Heart right ventricle (tissue), 16 donors: ENCODE results near the gene DBNL. TPM values are rescaled to one million over a fixed set of nuclear protein-coding genes. Genes with fewer than 3 reads are reported as not detected.

Experiments used
- ATAC-seq, 8 donors: fragments of 200-7000 bp; cut with Tn5 transposase; one replicate each; pipeline ENCODE4 v1.9.1; 2020; ENCODE audit warnings: mild to moderate bottlenecking in 8 of 8, moderate library complexity in 8 of 8, moderate number of reproducible peaks in 1 of 8
- DNase-seq, 2 donors: peaks; one replicate each; pipeline ENCODE4 v3.0.0-alpha.2; 2020
- H3K27ac ChIP-seq, 10 donors: fragments of 200-600 bp; sonication (generic) in 2 of 10; one replicate each; pipeline versions ENCODE4 v1.5.0 to v1.8.0; 2020 to 2022; ENCODE audit warnings: mild to moderate bottlenecking in 3 of 10
- H3K27me3 ChIP-seq, 7 donors: fragments of 200-600 bp; one replicate each; pipeline ENCODE4 v1.8.0; 2021 to 2022; ENCODE audit warnings: mild to moderate bottlenecking in 2 of 7
- H3K36me3 ChIP-seq, 9 donors: fragments of 200-600 bp; sonication (generic) in 1 of 9; one replicate each; pipeline versions ENCODE4 v1.5.0 to v1.8.0; 2020 to 2022; ENCODE audit warnings: mild to moderate bottlenecking in 2 of 9
- H3K4me1 ChIP-seq, 9 donors: fragments of 200-600 bp; sonication (generic) in 1 of 9; one replicate each; pipeline versions ENCODE4 v1.5.0 to v1.8.0; 2020 to 2022; ENCODE audit warnings: mild to moderate bottlenecking in 4 of 9
- H3K4me3 ChIP-seq, 10 donors: fragments of 200-600 bp; sonication (generic) in 2 of 10; one replicate each; pipeline versions ENCODE4 v1.5.0 to v1.8.0; 2020 to 2022; ENCODE audit warnings: mild to moderate bottlenecking in 7 of 10, moderate library complexity in 2 of 10
- H3K9me3 ChIP-seq, 11 donors: fragments of 200-600 bp in 10 of 11; sonication (generic) in 2 of 11; one replicate each; pipeline versions ENCODE4 v1.5.0 to v1.8.0; 2013 to 2022; ENCODE audit warnings: mild to moderate bottlenecking in 2 of 11, control low read depth in 1 of 11, moderate library complexity in 1 of 11
- CTCF ChIP-seq, 9 donors: fragments of 200-600 bp; sonication (generic) in 2 of 9; IDR thresholded peaks; one replicate each; pipeline versions ENCODE4 v1.5.0 to v1.8.0; 2021 to 2022; ENCODE audit warnings: antibody characterized with exemption in 9 of 9, mild to moderate bottlenecking in 5 of 9, moderate library complexity in 1 of 9
- WGBS, 2 donors: extraction: QIAGEN DNeasy Blood & Tissue Kit; methylation state at CpG; one replicate each; pipeline ENCODE4 v1.1.7; 2013; ENCODE audit warnings: inconsistent platforms in 1 of 2; 5-methylcytosine and 5-hydroxymethylcytosine counted together
- intact Hi-C, 10 donors: fragments of 100-400 bp; cut with DNase I; formaldehyde crosslinking; loops; one replicate each; pipeline versions ENCODE4 v1.11.1 to v1.14.2; 2022
- polyA plus RNA-seq, 2 donors: library from polyadenylated mRNA; stranded (reverse); fragments of 200-250 nt; gene quantifications; one replicate each; pipeline ENCODE4 v1.2.3, GENCODE V29; 2013
- total RNA-seq, 10 donors: library from RNA; stranded (reverse); fragmentation: NEBNext Ultra II Directional in 3 of 10; extraction: Animal tissue kit (Norgen Biotek cat#: 25700) in 3 of 10; gene quantifications; one replicate each; pipeline versions ENCODE4 v1.2.1 to v1.2.4, GENCODE V29; 2021 to 2023
- donor health status: Arrhythmogenic right ventricular cardiomyopathy.
- donor health status: ischemic (EF 13 %, LVEDD 7.1; RV severe dilation, severe dysfunction).
- donor health status: healthy with polysubstance abuse.
- donor health status: DM: no; HTN: yes; CAD: no.
- donor health status: DM: no; HTN: no; CAD: no.
- donor health status: ischemic (EF 25% LVEDD 6.9; RV normal size, moderate dysfunction).
- donor health status: ischemic (EF 25% LVEDD 5.7; RV mildly dilated, moderate dysfunction).
- donor health status: healthy.
- donor health status: DM: yes; HTN: yes; CAD: no.
- donor health status: Ischemic cardiomyopathy.
- donor health status: ischemic (EF 35%, LVEDD 5.7; RV mildly dilated, moderate dysfunction).
- donor health status: nonischemic (EF 11% LVEDD 7.7; RV severe dilation, severe dysfunction).
- donor health status: DM: yes; HTN: yes; CAD: no.
- donor health status: PGD.
- donor health status: ischemic (EF 29% LVEDD 5.4; RV normal size, mild dysfunction).
- donor health status: nonischemic (EF 23%, LVEDD 6.1; RV moderate dilation, normal function).

Gene DBNL
- total and polyA plus RNA-seq, 12 donors = 26.0 to 74.3 (median 35.4) TPM

GRCh38 chr7:44066494-44067063 lies 22.1 kb downstream of the DBNL start:
- Histone ChIP-seq H3K4me3 (no peak overlapping the region), H3K36me3 (peaks cover 0 to 13% (median 4%) of the 10 kb centered on the region in 9 donors), H3K9me3 (no peaks in the 10 kb centered on the region), H3K27ac (peak overlapping the region in 5 of 10 donors; percentile 59 to 89 (median 83)), H3K4me1 (peaks cover 17 to 64% (median 47%) of the 10 kb centered on the region in 9 donors), H3K27me3 (no peaks in the 10 kb centered on the region)
- no peak for TF ChIP-seq CTCF (IDR thresholded peaks at IDR 0.05)
- DNase-seq (no peak), ATAC-seq (no peak)
- intact Hi-C loops = no loop called here
- WGBS, 2 donors = 70 to 75% methylated on average over 7 of the region's 7 CpGs

- DNase-seq = no peak
- no peak for ATAC-seq
- Histone ChIP-seq H3K9me3 (no peaks in the 10 kb centered on the region), H3K27ac (no peak overlapping the region), H3K4me1 (peaks cover 20 to 65% (median 49%) of the 10 kb centered on the region in 9 donors), H3K4me3 (no peak overlapping the region), H3K27me3 (no peaks in the 10 kb centered on the region), H3K36me3 (peaks cover 0 to 6% (median 0%) of the 10 kb centered on the region in 9 donors)
- TF ChIP-seq CTCF (IDR thresholded peaks at IDR 0.05) = no peak
- intact Hi-C loops = no loop called here
- 83 to 85% methylated on average over 11 of the region's 11 CpGs for WGBS, 2 donors
Measured at GRCh38 chr7:44067064-44067951, 22.8 kb downstream of the DBNL start.

DNA sequence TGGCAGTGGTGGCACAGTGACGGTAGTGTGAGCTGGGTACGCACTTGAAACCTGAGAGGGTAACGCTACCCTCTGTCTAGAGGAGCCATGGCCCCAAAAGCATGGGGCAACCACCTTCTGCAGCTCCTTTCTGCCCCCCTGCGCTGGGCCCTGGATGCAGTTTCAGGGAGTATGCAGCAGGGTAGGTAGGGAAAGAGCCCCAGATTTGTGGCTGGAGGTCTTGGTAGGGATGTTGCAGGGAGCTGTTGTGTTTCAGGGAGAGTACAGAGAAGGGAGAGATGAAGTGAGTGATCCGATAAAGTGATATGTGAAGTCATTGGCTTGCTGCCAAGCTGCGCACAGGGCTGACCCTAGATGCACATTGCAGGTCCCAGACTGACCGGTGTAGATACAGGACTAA lies 23.6 kb downstream of the DBNL start:
- Histone ChIP-seq H3K9me3 (no peaks in the 10 kb centered on the region), H3K4me3 (no peak overlapping the region), H3K27me3 (no peaks in the 10 kb centered on the region), H3K4me1 (peaks cover 24 to 65% (median 49%) of the 10 kb centered on the region in 9 donors), H3K27ac (no peak overlapping the region), H3K36me3 (peaks cover 0 to 6% (median 3%) of the 10 kb centered on the region in 9 donors)
- TF ChIP-seq CTCF (IDR thresholded peaks at IDR 0.05) = no peak
- intact Hi-C loops = no loop called here
- DNase-seq (no peak), ATAC-seq (no peak)
- WGBS, 2 donors = 59 to 67% methylated on average over 7 of the region's 7 CpGs

- Histone ChIP-seq H3K4me1 (peaks cover 19 to 55% (median 37%) of the 10 kb centered on the region in 9 donors), H3K36me3 (peaks cover 0 to 42% (median 22%) of the 10 kb centered on the region in 9 donors), H3K27me3 (no peaks in the 10 kb centered on the region), H3K4me3 (no peak overlapping the region), H3K9me3 (no peaks in the 10 kb centered on the region), H3K27ac (peak overlapping the region in 9 of 10 donors; percentile 64 to 93 (median 74))
- intact Hi-C loops = loop anchor here in 8 of 10 donors (2.0 to 10.0 kb wide), 5 partner anchors 123 to 405 kb away; partner anchors contain the start of gene YKT6 (in 1 of the 8)
- 62 to 65% methylated on average over 9 of the region's 9 CpGs for WGBS, 2 donors
- DNase-seq = no peak
- no peak for TF ChIP-seq CTCF (IDR thresholded peaks at IDR 0.05)
- ATAC-seq = no peak
Measured at GRCh38 chr7:44071726-44072363, 27.3 kb downstream of the DBNL start.
